Measurements from ENCODE around the gene TFDP1.

Gene TFDP1

DNA sequence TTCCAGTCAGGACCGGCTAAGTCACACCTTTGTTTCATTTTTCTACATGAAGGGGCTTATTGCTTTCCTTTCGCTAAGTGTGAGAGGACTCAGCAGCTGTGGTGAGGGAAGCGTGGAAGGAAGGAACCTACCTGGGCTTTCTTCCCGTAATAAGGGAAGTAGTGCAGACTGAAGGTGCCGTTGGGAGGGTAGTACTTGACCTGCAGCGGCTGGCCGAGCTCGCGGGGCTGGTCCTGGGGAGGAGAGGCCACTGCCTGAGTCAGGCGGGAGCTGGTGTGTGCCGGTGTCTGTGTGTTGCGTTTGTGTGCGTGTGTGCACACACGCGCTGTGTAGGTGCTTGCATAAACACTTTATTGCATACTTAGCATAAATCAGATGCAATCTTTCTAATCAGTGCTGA, 65.7 kb downstream of the TFDP1 start:
- no peaks in the 10 kb centered on the region for H4K20me1 ChIP-seq (ENCODE audit: insufficient read depth, low read length)
- H3K27me3 ChIP-seq (ENCODE audit: insufficient read depth, low read length), result no peaks in the 10 kb centered on the region
- no peak overlapping the region for H3K4me2 ChIP-seq (ENCODE audit: low read length)
- H3F3A ChIP-seq (ENCODE audit: insufficient read depth, low read length), result no peaks in the 10 kb centered on the region
- no peak overlapping the region for H3K9ac ChIP-seq (ENCODE audit: low read length)
- no peak overlapping the region for H2AFZ ChIP-seq (ENCODE audit: low read length)
- H3K27ac ChIP-seq (ENCODE audit: low read depth, low read length, poor library complexity, severe bottlenecking), result no peak overlapping the region
- H3K4me3 ChIP-seq (ENCODE audit: low read depth, low read length, poor library complexity, severe bottlenecking), result no peak overlapping the region
- H3K79me2 ChIP-seq (ENCODE audit: insufficient read depth, low read length), result no peaks in the 10 kb centered on the region
- TF ChIP-seq EZH2 (IDR thresholded peaks at IDR 0.05; ENCODE audit: borderline replicate concordance, low read length), result no peak
- no peaks in the 10 kb centered on the region; the same call in 1 of the 2 replicates for H3K36me3 ChIP-seq (ENCODE audit: insufficient read depth, low read length)
- no peaks in the 10 kb centered on the region for H3K4me1 ChIP-seq (ENCODE audit: insufficient read depth, low read length, severe bottlenecking)
- H3K9me2 ChIP-seq (ENCODE audit: low read depth, low read length), result no peaks in the 10 kb centered on the region
- no peaks in the 10 kb centered on the region for H3K9me3 ChIP-seq (ENCODE audit: low read length)

- Histone ChIP-seq H3K9me3 (ENCODE audit: low read length) (no peaks in the 10 kb centered on the region), H3K4me1 (ENCODE audit: insufficient read depth, low read length, severe bottlenecking) (no peaks in the 10 kb centered on the region), H3K9me2 (ENCODE audit: low read depth, low read length) (no peaks in the 10 kb centered on the region), H3K79me2 (ENCODE audit: insufficient read depth, low read length) (no peaks in the 10 kb centered on the region), H4K20me1 (ENCODE audit: insufficient read depth, low read length) (no peaks in the 10 kb centered on the region), H2AFZ (ENCODE audit: low read length) (no peak overlapping the region), H3K27me3 (ENCODE audit: insufficient read depth, low read length) (no peaks in the 10 kb centered on the region), H3K27ac (ENCODE audit: low read depth, low read length, poor library complexity, severe bottlenecking) (no peak overlapping the region), H3K4me3 (ENCODE audit: low read depth, low read length, poor library complexity, severe bottlenecking) (no peak overlapping the region), H3K4me2 (ENCODE audit: low read length) (no peak overlapping the region), H3K36me3 (ENCODE audit: insufficient read depth, low read length) (no peaks in the 10 kb centered on the region; the same call in 1 of the 2 replicates), H3K9ac (ENCODE audit: low read length) (no peak overlapping the region), H3F3A (ENCODE audit: insufficient read depth, low read length) (no peaks in the 10 kb centered on the region)
- TF ChIP-seq, protein P1, sequence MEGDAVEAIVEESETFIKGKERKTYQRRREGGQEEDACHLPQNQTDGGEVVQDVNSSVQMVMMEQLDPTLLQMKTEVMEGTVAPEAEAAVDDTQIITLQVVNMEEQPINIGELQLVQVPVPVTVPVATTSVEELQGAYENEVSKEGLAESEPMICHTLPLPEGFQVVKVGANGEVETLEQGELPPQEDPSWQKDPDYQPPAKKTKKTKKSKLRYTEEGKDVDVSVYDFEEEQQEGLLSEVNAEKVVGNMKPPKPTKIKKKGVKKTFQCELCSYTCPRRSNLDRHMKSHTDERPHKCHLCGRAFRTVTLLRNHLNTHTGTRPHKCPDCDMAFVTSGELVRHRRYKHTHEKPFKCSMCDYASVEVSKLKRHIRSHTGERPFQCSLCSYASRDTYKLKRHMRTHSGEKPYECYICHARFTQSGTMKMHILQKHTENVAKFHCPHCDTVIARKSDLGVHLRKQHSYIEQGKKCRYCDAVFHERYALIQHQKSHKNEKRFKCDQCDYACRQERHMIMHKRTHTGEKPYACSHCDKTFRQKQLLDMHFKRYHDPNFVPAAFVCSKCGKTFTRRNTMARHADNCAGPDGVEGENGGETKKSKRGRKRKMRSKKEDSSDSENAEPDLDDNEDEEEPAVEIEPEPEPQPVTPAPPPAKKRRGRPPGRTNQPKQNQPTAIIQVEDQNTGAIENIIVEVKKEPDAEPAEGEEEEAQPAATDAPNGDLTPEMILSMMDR (IDR thresholded peaks at IDR 0.05; ENCODE audit: low read length), result no peak
- no peak for TF ChIP-seq EZH2 (IDR thresholded peaks at IDR 0.05; ENCODE audit: borderline replicate concordance, low read length)
These were observed 66.2 kb downstream of the TFDP1 start for GRCh38 chr13:113650731-113651148.

DNA sequence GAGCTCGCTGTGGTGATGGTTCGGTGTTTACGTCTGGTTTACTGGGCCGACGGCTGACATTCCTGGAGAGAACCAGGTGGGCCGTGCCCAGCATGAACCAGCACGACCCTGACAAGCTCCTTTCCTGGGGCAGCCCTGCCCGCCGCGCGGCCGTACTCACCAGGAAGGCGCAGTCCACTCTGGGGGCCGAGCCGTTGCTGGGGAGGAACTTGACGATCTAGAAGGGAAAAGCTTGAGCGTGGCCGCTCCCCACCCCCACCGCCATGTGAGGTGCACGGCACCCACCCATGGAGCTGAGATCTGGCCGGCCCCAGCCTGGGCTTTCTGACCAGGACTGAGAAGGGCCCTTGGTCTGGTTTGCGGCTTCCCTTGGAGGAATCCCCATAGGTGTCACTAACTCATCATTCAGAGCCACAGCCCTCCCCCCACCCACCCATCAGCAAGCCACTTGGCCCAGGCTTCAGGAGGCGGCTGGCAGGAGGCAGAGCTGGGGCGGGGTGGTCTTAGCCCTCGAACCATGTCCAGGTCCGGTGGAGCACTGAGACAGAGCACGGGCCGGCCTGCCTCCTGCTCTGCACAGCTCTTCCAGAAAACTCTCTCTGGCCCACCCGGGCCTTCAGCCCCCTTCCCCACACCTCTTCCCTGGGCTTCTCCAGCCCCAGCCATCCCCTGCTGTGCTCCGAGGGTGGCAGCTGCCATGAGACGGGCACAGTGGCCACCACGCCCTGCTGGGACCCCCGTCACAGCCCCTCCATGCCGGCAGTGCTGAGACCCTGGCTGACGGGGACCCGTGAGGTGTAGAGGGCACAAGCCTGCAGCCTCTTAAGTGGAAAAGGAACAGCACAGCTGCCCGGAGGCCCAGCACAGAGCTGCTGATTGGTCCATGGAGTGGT, 67.2 kb downstream of the TFDP1 start:
- Histone ChIP-seq H3K4me1 (ENCODE audit: insufficient read depth, low read length, severe bottlenecking) (no peaks in the 10 kb centered on the region), H3K27ac (ENCODE audit: low read depth, low read length, poor library complexity, severe bottlenecking) (no peak overlapping the region), H3K4me2 (ENCODE audit: low read length) (no peak overlapping the region), H3K36me3 (ENCODE audit: insufficient read depth, low read length) (no peaks in the 10 kb centered on the region; the same call in 1 of the 2 replicates), H4K20me1 (ENCODE audit: insufficient read depth, low read length) (no peaks in the 10 kb centered on the region), H3K9me3 (ENCODE audit: low read length) (no peaks in the 10 kb centered on the region), H3F3A (ENCODE audit: insufficient read depth, low read length) (no peaks in the 10 kb centered on the region), H2AFZ (ENCODE audit: low read length) (no peak overlapping the region), H3K27me3 (ENCODE audit: insufficient read depth, low read length) (peaks cover 6% of the 10 kb centered on the region; the same call in 1 of the 2 replicates), H3K9me2 (ENCODE audit: low read depth, low read length) (no peaks in the 10 kb centered on the region), H3K4me3 (ENCODE audit: low read depth, low read length, poor library complexity, severe bottlenecking) (no peak overlapping the region), H3K79me2 (ENCODE audit: insufficient read depth, low read length) (no peaks in the 10 kb centered on the region), H3K9ac (ENCODE audit: low read length) (no peak overlapping the region)
- TF ChIP-seq, protein P1 (IDR thresholded peaks at IDR 0.05; ENCODE audit: low read length), result no peak
- no peak for TF ChIP-seq EZH2 (IDR thresholded peaks at IDR 0.05; ENCODE audit: borderline replicate concordance, low read length)
